ENCODE results near the gene ACP2.

The ACP2 gene

GRCh38 chr11:47248664-47249377 is at the start of gene ACP2:
Gene ACP2 (minus strand): TSS chr11:47248814. CDS start chr11:47248789, 25 bp downstream.
- peak; percentile 89 for DNase-seq

- DNase-seq: no peak
Observed at GRCh38 chr11:47296045-47296444, 47.4 kb upstream of the ACP2 start.

GRCh38 chr11:47295385-47295784 is 46.8 kb upstream of the ACP2 start:
- DNase-seq: no peak

- no peak for DNase-seq
Observed at GRCh38 chr11:47289856-47290255, 41.2 kb upstream of the ACP2 start.

- DNase-seq: no peak
Observed at GRCh38 chr11:47288066-47288465, 39.5 kb upstream of the ACP2 start.

- DNase-seq: no peak
Observed at GRCh38 chr11:47285969-47286770, 37.6 kb upstream of the ACP2 start.

- DNase-seq: no peak
Observed at GRCh38 chr11:47284151-47284550, 35.5 kb upstream of the ACP2 start.

- DNase-seq: no peak
Observed at GRCh38 chr11:47282462-47282861, 33.8 kb upstream of the ACP2 start.

GRCh38 chr11:47280860-47281259 is 32.2 kb upstream of the ACP2 start:
- no peak for DNase-seq

- no peak for DNase-seq
Observed at GRCh38 chr11:47280099-47280498, 31.5 kb upstream of the ACP2 start.

GRCh38 chr11:47278769-47279168 is 30.2 kb upstream of the ACP2 start:
- no peak for DNase-seq

- no peak for DNase-seq
Observed at GRCh38 chr11:47278058-47278457, 29.4 kb upstream of the ACP2 start.

- no peak for DNase-seq
Observed at GRCh38 chr11:47276923-47277322, 28.3 kb upstream of the ACP2 start.

- DNase-seq: no peak
Observed at GRCh38 chr11:47274495-47275235, 26.1 kb upstream of the ACP2 start.

GRCh38 chr11:47272706-47273105 is 24.1 kb upstream of the ACP2 start:
- DNase-seq: no peak

GRCh38 chr11:47271961-47272661 is 23.5 kb upstream of the ACP2 start:
- no peak for DNase-seq

- DNase-seq: no peak
Observed at GRCh38 chr11:47271328-47271727, 22.7 kb upstream of the ACP2 start.

- peak; percentile 48 for DNase-seq
Observed at GRCh38 chr11:47270331-47271271, 22.0 kb upstream of the ACP2 start.

GRCh38 chr11:47269829-47270305 is 21.3 kb upstream of the ACP2 start, which contains the start of gene MADD:
Gene MADD (plus strand): TSS chr11:47270133.
- DNase-seq: peak; percentile 93

GRCh38 chr11:47269002-47269828 is 20.6 kb upstream of the ACP2 start:
- DNase-seq: peak; percentile 89

All from CD4-positive, alpha-beta T cell treated with Interleukin-12 subunit alpha and Interleukin-12 subunit beta, for 1 hour (primary cell).